CD4-positive, alpha-beta T cell treated with Interleukin-10 for 1 hour (primary cell): Measurements from ENCODE around the gene PHACTR4.
A peak's percentile ranks its signal among the peaks of the same experiment; 100 is the strongest.
"Not testable (repeated sequence)": the region's sequence is repeated elsewhere in the genome, so short reads cannot be mapped to it uniquely, and the experiment has no call there.

ENCODE experiments used
- DNase-seq: peaks from one replicate; pipeline ENCODE4 v3.0.0-alpha.2; 2020

PHACTR4 gene

GRCh38 chr1:28437924-28438699 lies 68.6 kb downstream of the PHACTR4 start:
- DNase-seq: no peak

- no peak for DNase-seq
These were observed 69.8 kb downstream of the PHACTR4 start for GRCh38 chr1:28439320-28439719.

- DNase-seq: no peak
These were observed 72.1 kb downstream of the PHACTR4 start for GRCh38 chr1:28441674-28442073.

- DNase-seq: no peak
These were observed 74.0 kb downstream of the PHACTR4 start for GRCh38 chr1:28443550-28443949.

- no peak for DNase-seq
These were observed 78.1 kb downstream of the PHACTR4 start for GRCh38 chr1:28447679-28448078.

GRCh38 chr1:28448094-28448611 lies 78.6 kb downstream of the PHACTR4 start:
- not testable (repeated sequence) for DNase-seq

GRCh38 chr1:28449904-28450303 lies 80.4 kb downstream of the PHACTR4 start:
- peak; percentile 26 for DNase-seq

- DNase-seq: no peak
These were observed 81.0 kb downstream of the PHACTR4 start for GRCh38 chr1:28450561-28450960.

GRCh38 chr1:28451011-28451410 lies 81.5 kb downstream of the PHACTR4 start:
- no peak for DNase-seq

GRCh38 chr1:28456078-28456477 lies 86.5 kb downstream of the PHACTR4 start:
- no peak for DNase-seq

GRCh38 chr1:28457678-28458077 lies 88.1 kb downstream of the PHACTR4 start:
- DNase-seq: no peak

GRCh38 chr1:28458237-28459228 lies 89.0 kb downstream of the PHACTR4 start:
- DNase-seq: no peak

GRCh38 chr1:28466226-28466778 lies 96.8 kb downstream of the PHACTR4 start:
- no peak for DNase-seq

- no peak for DNase-seq
These were observed 100.6 kb downstream of the PHACTR4 start for GRCh38 chr1:28470146-28470545.

- not testable (repeated sequence) for DNase-seq
These were observed 110.0 kb downstream of the PHACTR4 start for GRCh38 chr1:28479497-28479896.

GRCh38 chr1:28480308-28480707 lies 110.8 kb downstream of the PHACTR4 start:
- DNase-seq: no peak

- DNase-seq: no peak
These were observed 112.6 kb downstream of the PHACTR4 start for GRCh38 chr1:28482138-28482537.

- DNase-seq: no peak
These were observed 113.2 kb downstream of the PHACTR4 start for GRCh38 chr1:28482702-28483101.

GRCh38 chr1:28494737-28495136 lies 125.2 kb downstream of the PHACTR4 start:
- DNase-seq: no peak

GRCh38 chr1:28499553-28499952 lies 130.0 kb downstream of the PHACTR4 start:
- no peak for DNase-seq

GRCh38 chr1:28501925-28502324 lies 132.4 kb downstream of the PHACTR4 start:
- no peak for DNase-seq

- DNase-seq: no peak
These were observed 133.6 kb downstream of the PHACTR4 start for GRCh38 chr1:28503117-28503516.
